HG03378 (cell line): Measurements from ENCODE around the gene KRTAP12-2.

ENCODE experiments used
- ATAC-seq: cut with Tn5 transposase; IDR thresholded peaks from one replicate; pipeline ENCODE4 v1.9.1; 2021; ENCODE audit warnings: mild to moderate bottlenecking, moderate library complexity; ENCODE audit not compliant: unreplicated experiment

Gene KRTAP12-2, protein sequence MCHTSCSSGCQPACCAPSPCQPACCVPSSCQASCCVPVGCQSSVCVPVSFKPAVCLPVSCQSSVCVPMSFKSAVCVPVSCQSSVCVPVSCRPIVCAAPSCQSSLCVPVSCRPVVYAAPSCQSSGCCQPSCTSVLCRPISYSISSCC

DNA sequence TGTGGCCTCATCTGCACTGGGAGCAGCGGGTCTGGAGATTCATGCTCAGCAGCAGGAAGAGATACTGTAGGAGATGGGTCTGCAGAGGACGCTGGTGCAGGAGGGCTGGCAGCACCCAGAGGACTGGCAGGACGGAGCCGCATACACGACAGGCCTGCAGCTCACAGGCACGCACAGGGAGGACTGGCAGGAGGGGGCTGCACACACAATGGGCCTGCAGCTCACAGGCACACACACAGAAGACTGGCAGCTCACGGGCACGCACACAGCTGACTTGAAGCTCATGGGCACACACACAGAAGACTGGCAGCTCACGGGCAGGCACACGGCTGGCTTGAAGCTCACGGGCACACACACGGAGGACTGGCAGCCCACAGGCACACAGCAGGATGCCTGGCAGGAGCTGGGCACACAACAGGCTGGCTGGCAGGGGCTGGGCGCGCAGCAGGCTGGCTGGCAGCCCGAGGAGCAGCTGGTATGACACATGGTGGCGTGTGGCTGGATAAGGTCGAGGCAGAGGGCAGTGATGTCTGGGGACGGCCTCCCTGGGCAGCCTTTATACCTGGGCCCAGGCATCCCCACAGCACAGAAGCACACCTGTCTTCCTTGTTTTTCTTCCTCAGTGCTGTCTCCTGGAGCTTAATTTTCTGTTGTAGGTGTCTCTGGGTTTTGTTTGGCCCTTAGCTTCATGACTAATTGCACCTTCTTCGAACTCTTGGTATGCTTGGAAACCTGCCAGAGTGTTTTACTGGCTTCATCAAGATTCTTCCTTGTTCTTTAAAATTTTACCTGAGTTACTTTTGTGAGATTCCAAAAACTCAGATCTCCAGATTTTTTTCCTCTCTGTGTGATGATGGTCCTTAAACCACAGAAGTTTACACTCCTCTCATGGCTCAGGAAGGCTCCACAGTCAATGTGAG lies at the start of gene KRTAP12-2:
TSS of gene KRTAP12-2 (minus strand) at position 527 of the 920 bp plus-strand sequence. CDS start at position 486, 41 bp downstream.
- ATAC-seq = no peak

DNA sequence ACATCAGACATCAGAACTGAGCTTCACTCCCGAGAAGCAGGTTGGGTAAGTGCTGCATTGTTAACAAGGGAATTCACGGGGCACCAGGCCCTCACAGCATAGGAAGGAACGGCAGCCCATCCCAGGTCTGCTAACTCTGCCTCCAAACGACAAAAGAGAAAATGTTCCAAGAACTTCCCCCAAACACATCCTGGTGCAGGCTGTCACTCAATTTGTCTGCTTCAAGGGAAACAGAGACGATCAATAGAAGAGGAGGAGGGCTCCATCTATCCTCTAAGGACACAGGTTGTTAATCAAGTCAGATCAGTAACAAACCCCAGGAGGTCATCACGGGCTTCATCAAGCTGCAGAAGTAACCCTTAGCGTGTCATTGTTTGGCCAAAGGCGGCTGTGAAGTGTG lies 48.2 kb upstream of the KRTAP12-2 start:
- no peak for ATAC-seq

DNA sequence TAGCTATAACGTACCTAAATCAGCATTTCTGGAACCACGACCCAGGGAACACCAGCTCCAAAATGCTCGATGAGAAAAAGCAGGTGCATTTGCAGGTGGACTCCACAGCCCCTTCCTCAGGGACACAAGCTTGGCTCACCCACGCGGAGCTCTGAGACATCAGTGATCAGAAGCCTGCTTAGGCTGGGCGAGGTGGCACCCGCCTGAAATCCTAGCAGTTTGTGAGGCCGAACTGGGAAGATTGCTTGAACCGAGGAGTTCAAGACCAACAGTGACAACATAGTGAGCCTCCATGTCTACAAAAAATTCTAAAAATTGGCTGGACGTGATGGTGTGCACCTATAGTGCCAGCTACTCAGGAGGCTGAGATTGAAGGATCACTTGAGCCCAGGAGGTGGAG lies 47.1 kb upstream of the KRTAP12-2 start:
- no peak for ATAC-seq

DNA sequence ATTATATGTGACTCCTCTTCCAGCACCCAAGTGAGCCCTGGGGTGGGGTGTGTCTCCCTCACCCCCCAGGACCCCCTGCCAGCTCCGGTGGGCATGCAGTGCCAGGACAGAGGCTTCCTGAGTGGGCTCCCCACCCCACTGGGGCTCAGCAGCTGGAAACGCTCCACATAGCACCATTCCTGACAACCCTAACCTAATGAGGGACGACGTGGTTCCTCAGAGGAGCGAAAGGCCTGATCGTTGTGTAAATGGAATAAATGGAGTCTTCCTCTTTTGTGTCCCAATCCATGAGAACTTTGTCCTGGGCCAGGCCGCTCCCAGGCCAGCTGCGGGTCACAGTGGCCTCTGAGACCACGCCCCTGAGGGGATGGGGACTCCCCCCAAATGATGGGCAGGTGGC lies 46.4 kb upstream of the KRTAP12-2 start:
- ATAC-seq = no peak

DNA sequence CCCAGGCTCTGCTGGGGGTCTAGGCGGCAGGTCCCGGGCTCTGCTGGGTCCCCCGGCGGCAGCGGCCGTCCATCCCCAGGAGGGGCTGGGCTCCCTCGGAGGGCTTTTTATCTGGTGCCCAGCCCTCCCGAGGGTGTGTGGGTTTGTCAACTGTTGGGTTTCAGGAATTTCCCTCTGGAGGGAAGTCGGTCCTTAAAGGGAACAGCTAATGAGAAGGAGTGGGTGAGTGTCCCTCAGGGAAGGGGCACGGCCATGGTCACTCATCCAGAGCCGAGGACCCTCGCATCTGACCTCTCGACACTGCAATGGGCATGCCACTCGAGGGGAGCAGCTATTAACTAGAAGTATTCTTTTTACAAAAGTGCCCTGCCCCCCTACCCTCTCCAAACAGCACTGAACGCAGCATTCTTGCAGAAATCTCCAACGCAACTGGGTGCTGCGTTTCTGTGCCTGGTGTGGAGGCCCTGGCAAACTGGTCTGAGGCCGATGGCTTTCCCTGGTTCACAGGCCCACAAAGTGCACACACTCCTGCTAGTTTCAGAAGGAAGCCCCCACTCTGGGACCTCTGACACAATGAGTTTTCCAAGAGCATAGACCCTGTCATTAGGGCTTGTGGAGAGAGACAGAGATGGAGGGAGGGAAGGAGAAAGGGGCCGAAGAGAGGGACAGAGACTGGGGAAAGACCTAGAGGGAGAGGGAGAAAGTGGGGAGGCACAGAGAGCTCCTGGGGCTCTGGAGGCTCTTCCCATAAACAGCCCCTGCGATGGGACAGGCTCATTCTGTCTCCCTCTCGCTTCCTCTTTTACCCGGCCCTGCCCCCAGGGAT lies 45.7 kb upstream of the KRTAP12-2 start:
- no peak for ATAC-seq

DNA sequence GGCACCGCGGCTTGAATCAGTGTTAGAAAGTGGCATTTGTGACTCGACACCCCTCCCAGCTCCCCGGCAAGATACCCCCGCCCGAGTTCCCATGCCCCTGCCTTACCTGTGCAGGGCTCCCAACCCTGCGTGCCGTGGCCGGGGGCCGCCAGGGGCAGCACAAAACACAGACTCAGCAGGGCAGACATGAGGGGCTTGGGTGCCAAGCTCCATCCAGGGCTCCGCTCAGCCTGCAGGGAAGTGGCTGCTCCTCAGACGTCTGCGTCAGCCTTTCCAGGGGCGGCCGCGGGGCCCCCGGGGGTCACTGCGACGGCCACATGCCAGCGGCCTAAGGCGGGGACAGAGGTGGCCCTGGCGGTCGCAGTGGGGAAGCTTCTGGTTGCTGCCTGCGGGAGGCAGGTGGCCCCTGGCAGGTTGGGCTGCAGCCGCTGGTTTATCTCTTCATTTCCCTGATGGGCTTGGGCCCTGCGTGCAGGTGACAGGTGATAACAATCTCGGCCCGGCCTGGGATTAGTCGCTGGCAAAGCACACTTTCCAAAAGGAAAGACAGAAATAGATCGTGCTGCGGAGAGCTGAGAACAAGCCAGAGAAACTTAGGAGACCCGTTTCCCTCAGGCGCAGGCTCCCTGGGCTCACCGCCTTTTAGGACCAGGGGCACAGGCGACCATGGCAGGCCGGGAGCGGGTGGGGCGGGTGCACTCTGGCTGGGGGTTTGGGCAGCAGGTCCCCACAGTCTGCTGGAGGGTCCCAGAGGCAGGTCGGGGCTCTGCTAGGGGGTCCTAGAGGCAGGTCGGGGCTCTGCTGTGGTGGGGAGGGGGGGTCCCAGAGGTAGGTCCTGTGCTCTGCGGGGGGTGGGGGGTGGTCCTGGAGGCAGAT lies 44.8 kb upstream of the KRTAP12-2 start, which contains the start of gene TSPEAR:
TSS of gene TSPEAR (minus strand) at position 246 of the 876 bp plus-strand sequence. CDS start at position 188, 58 bp downstream.
- ATAC-seq = no peak

DNA sequence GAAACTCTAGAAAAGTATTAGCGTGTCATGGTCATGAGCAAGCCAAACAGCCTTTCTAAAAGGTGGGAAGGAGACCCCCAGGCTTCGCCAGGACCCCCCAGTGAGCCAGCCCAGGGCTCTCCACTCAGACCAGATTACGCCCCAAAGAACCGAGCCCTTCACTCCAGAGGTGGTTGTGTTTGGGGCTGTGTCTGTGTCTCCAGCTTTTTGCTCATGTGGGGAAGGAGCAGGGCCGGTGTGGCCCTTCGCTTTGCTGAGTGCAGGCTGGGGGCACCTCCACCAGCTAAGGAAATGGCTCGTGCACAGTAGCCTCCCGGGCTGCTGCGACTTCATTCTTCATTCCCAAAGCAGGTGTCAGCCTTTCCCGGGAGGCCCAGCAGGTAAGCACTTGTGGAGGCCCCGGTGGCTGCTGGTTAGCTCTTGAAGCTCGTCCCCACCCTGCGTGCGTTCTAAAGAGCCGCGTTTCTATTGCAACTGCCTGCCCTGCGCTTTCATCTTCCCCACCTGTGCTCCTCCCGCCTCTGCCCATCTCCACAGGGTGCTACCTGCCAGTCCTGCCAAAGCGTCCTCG lies 44.1 kb upstream of the KRTAP12-2 start:
- ATAC-seq = no peak

DNA sequence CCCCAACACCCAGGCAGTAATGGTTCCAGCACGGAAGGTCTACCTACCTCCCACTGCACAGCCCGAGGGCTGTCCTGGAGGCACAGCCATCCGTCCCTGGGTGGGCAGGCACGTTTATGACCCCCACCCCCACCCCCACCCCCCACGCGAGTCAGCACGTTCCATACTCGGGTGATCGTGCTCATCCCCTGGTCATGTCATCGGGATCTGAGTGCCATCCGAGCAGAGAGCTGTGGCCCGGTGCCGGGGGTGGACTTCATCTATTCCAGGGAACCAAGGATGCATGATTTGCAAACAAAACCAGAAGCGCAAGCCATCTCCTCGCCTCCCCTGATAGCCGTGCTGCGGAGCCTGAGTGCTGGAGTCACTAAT lies 43.6 kb upstream of the KRTAP12-2 start:
- ATAC-seq = no peak

DNA sequence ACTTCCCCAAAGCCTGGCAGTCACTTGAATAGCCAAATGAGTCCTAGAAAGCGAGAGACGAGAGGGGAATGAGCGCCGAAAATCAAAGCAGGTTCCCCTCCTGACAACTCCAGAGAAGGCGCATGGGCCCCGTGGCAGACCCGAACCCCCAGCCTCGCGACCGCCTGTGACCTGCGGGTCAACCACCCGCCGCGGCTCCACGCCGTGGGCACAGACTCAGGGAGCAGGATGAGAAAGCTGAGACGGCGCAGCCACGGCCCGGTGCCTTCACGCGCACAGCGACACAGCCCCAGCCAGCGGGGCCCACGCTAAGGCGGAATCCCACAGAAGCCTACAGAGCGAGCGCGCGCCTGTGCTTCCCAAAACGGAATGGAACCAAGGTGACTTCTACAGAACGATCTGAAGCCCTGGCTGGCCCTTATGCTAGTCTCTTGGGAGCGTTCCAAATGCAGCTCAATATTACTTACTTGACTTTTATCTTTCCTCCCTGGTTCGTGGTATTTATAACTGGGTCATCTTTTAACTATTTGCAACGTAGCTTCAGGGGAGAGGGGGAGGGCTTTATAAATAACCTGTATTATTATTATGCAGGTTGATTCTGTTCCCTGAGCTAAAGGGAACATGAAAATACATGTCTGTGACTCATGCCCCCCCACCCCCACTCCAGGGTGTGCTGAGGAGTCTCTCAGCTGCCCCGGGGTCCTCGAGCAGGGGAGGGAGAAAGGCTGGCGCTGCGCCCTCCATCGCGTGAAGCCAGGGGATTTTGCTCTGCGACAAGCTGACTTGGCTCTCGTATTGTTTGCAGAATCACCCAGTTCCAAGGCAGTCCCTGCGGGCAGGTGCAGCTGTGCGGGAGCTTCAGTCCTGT lies 42.9 kb upstream of the KRTAP12-2 start:
- ATAC-seq = no peak

DNA sequence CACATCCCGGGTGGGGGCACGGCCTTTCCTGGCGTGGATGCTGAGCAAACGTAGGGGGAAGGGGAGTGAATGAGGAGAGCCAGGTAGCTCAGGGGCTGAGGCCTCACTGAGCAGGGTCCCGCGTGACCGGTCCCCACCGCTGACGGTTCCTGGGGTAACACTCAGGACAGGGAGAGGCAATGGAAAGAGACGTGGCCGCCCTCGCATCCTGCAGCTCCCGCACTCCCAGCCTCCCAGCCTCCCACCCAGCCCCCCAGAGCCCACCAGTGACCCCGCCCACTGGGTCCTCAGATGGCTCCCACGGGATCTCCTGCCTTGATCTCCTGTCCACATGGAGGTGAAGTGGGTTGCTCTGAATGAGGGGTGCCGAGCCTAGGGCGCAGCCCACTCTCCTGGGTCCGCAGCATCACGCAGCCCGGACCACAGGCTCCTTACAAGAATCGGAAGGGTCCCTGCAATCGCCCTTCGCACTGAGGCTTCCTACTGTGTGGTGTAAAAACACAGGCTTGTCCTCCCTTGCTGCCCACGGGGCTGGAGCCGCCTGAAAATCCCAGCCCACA lies 42.2 kb upstream of the KRTAP12-2 start:
- ATAC-seq = no peak

DNA sequence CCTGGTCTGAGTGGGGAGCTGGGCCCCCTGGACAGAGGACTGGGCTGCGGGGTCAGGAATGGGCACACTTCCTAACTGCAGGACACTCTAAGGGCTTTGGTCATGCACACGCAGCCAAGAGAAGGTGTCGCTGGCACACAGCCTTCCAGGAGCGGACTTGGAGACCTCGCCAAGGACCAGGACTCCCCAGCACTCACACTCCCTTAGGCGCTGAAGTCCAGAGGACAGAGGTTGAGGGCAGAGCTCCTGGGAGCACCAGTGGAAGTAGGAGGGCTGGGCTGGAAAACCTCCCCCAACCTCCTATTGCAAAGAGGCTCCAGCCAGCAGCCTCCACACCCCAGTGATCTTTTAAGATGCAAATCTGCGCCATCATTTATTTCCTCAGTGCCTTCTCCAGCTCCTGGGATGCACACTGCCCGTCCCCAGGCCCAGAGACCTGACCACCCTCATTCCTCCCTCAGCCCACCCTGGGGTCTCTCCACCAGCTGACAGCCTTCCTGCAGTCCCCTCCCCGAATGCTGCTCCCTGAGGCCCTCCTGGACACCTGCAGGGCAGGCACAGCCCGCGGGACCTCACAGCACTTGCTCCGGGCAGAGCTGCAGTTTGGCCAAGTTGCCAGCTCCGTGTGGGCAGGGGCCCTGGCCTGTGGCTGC lies 41.6 kb upstream of the KRTAP12-2 start:
- ATAC-seq = no peak

DNA sequence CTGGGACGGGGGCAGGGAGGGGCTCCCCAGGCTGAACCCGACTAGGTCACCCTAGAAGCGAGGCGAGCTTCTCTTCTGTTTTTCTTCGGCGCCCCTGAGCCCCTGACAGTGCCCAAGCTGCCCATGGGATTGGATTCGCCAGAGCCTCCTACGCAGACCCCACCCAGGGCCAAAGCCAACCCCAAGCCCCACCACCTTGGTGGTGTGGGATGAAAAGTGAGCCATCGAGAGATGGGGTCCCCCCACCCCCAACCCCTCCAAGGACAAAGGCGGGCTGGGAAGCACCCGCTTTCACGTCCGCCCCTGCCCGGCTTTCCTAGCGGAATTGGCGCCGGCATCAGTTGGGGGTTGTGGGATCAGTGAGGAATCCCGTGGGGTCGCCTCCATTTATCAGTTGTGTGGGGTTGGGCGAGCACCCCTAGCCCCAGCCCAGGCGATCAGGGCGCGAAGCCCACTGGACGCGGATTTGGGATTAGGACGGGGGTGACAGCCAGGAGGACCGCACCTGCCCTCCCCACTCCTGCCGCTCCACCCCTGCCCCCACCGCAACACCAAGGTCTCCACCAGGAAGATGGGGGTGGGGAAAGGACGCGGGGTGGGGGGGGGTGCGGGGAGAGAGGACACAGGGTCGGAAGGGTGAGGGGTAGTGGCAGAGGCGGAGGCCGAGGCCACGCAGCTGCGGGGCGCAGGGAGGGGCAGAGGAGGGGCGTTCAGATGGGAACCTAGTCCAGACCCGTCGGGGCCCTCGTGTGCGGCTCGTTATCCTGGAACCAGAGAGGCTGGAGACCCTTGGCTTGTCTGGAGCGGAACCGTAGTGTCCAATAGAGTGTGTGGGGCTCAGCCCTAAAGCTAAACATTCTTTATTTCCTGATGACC lies 40.2 kb upstream of the KRTAP12-2 start:
- no peak for ATAC-seq

DNA sequence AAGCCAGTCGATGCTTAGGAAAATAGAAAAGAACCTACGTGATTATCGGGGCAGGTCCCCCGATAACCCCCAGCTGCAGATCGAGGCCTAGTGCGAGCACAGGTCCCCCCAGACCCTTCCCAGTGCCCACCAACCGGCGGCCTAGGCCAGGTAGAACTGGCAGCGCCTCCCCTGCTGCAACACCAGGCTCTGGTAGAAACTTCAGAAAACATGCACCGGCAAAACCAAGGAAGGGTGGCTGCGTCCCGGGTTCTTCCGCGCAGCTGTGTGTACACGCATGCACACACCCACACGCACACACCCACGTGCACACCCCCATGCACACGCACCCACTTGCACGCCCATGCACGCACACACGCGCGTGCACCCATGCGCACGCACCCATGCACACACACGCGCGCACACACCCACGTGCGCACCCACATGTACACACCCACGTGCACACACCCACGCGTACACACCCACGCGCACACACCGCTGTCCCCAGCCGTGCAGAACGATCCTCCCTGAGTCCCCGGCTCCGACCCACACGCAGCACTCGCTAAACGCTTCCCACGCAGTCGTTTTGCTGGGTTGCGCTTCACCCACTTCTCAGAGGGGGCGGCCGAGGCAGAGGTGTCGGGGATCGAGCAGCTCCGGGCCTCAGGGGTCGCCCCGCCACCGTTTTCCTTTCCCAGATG lies 39.4 kb upstream of the KRTAP12-2 start:
- no peak for ATAC-seq

DNA sequence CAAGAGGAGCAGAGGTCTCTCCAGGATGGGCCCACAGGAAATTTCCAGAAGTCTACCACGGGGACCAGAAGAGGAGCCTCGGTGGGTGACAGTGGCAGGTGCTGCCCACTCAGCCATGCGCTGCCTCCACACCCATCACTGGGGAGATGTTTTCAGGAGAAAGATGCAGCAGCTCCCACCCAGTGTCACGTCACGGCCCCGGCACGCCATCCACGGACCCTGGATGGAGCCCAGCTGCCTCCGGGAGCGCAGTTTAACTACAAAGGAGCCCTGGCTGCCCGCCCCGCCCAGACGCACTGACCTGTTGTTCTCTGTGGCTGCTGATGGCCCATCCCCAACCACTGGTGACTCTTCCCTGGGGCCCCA lies 37.9 kb upstream of the KRTAP12-2 start:
- no peak for ATAC-seq

DNA sequence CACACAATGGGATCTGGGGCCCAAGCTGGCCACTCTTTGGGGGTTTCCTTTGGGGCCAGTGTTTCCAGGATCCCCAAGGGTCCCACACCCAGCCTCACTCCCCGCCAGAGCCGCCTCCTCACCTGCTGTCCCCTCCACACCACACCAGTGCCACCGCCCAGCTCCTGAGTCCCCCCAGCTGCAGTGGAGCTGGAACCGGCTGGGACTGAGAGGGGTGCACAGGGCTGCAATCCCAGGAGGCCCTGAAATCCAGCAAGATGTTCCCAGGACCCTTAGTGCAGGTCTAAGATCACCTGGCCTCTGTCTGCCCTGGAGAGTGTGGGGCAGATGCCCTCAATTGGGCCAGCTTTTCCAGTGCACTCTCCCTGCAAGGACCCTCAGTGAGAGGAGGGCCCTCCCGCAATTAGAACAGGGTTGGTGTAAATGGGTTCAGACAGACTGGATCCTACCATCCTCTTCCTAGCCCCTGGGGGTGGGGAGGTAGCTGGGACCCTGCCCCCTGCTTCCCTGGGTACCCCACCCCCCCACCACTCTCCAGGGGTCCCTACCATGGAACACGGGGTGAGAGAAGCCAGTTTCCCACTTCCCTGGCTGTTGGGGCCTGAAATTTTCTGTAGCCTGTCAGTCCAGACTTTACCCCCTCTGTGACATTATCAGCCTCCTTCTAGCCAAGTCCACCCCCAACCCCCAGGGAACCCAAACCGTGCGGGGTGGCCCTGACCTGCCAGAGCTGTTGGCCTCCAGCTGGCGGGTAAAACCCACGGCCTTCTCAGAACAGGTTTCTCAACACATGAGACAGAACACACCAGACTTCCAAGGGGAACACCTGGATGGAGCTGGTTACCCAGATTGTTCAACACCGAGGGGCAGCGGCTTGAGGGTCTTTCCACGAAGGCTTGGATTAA lies 37.3 kb upstream of the KRTAP12-2 start:
- no peak for ATAC-seq
